Activated CD8-positive, alpha-beta memory T cell treated with anti-CD3 and anti-CD28 coated beads for 4 hours (primary cell): ENCODE data around the gene FMR1NB.

Experiments used
- DNase-seq, 2 donors: peaks; one replicate each; pipeline ENCODE4 v3.0.0-alpha.2; 2020; ENCODE audit warnings: low read depth in 2 of 2

FMR1NB gene

DNA sequence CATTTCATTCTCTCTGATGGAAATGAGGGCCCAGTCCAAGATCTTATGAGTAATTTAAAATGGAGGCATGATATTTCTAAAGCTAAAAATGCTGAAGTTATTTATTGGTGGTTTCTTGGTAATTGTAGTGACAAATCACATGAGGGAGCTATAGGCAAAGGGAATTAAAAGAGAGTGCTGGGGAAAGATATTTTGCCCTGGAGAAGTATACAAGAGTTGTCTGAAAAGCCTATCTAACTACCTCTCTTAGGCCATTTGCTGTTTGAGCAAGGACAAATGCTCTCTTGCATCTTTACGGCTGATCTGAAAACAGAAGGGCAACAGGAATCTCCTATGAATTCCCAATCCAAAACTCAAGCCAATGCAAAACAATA lies 89.4 kb downstream of the FMR1NB start:
- no peak for DNase-seq
